ENCODE data around the gene SLCO2B1. TPM values are rescaled to one million over a fixed set of nuclear protein-coding genes. Genes with fewer than 3 reads are reported as not detected.

SLCO2B1 gene
- total RNA-seq, 2 donors from 2014 or later, result 1.1 to 1.9 TPM

GRCh38 chr11:75173336-75173735 lies 22.4 kb downstream of the SLCO2B1 start:
- peaks cover 3% of the 10 kb centered on the region for H3K4me1 Mint-ChIP-seq
- 91 to 97% methylated on average over 7 of the region's 7 CpGs for WGBS, 2 experiments (ENCODE audit: insufficient coverage in 1 of 2, insufficient read length in 1 of 2)

GRCh38 chr11:75174781-75175370 lies 24.0 kb downstream of the SLCO2B1 start:
- TF ChIP-seq, protein P1, sequence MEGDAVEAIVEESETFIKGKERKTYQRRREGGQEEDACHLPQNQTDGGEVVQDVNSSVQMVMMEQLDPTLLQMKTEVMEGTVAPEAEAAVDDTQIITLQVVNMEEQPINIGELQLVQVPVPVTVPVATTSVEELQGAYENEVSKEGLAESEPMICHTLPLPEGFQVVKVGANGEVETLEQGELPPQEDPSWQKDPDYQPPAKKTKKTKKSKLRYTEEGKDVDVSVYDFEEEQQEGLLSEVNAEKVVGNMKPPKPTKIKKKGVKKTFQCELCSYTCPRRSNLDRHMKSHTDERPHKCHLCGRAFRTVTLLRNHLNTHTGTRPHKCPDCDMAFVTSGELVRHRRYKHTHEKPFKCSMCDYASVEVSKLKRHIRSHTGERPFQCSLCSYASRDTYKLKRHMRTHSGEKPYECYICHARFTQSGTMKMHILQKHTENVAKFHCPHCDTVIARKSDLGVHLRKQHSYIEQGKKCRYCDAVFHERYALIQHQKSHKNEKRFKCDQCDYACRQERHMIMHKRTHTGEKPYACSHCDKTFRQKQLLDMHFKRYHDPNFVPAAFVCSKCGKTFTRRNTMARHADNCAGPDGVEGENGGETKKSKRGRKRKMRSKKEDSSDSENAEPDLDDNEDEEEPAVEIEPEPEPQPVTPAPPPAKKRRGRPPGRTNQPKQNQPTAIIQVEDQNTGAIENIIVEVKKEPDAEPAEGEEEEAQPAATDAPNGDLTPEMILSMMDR (conservative IDR thresholded peaks at IDR 0.05), result no peak
- H3K36me3 Mint-ChIP-seq (ENCODE audit: low read depth), result no peaks in the 10 kb centered on the region
- WGBS, 2 experiments (ENCODE audit: insufficient coverage in 1 of 2, insufficient read length in 1 of 2), result 76 to 86% methylated on average over 4 to 7 of the region's 7 CpGs
- no peaks in the 10 kb centered on the region for H3K9me3 Mint-ChIP-seq
- peaks cover 3% of the 10 kb centered on the region for H3K4me1 Mint-ChIP-seq
- H3K36me3 ChIP-seq (ENCODE audit: control insufficient read depth, insufficient read depth, low read length), result no peaks in the 10 kb centered on the region
- no peaks in the 10 kb centered on the region for H3K27me3 ChIP-seq (ENCODE audit: control insufficient read depth, insufficient read depth, low read length, poor library complexity, severe bottlenecking)
- no peak overlapping the region for H3K27ac Mint-ChIP-seq
- peaks cover 3% of the 10 kb centered on the region for H3K27me3 Mint-ChIP-seq (ENCODE audit: insufficient read depth)
- peak overlapping the region; percentile 88 for H3K27ac ChIP-seq (ENCODE audit: low read depth, low read length)
- H3K4me3 Mint-ChIP-seq, result no peak overlapping the region
- peaks cover 3% of the 10 kb centered on the region for H3K4me1 ChIP-seq (ENCODE audit: control insufficient read depth, insufficient read depth, low read length)
- no peak overlapping the region for H3K9ac ChIP-seq (ENCODE audit: extremely low read depth, low read length, poor library complexity, severe bottlenecking)
- DNase-seq, result no peak
- H3K4me3 ChIP-seq (ENCODE audit: low read length), result no peak overlapping the region
- H3K9me3 ChIP-seq (ENCODE audit: control insufficient read depth, low read length), result no peaks in the 10 kb centered on the region

More at GRCh38 chr11:75173336-75173735, 22.4 kb downstream of the SLCO2B1 start:
- Histone ChIP-seq H3K9me3 (ENCODE audit: control insufficient read depth, low read length) (no peaks in the 10 kb centered on the region), H3K9ac (ENCODE audit: extremely low read depth, low read length, poor library complexity, severe bottlenecking) (no peak overlapping the region), H3K27me3 (ENCODE audit: control insufficient read depth, insufficient read depth, low read length, poor library complexity, severe bottlenecking) (no peaks in the 10 kb centered on the region), H3K4me1 (ENCODE audit: control insufficient read depth, insufficient read depth, low read length) (peaks cover 3% of the 10 kb centered on the region), H3K4me3 (ENCODE audit: low read length) (no peak overlapping the region), H3K27ac (ENCODE audit: low read depth, low read length) (no peak overlapping the region), H3K36me3 (ENCODE audit: control insufficient read depth, insufficient read depth, low read length) (no peaks in the 10 kb centered on the region)
- no peaks in the 10 kb centered on the region for H3K36me3 Mint-ChIP-seq (ENCODE audit: low read depth)
- H3K27ac Mint-ChIP-seq, result no peak overlapping the region
- H3K27me3 Mint-ChIP-seq (ENCODE audit: insufficient read depth), result peaks cover 3% of the 10 kb centered on the region
- no peak overlapping the region for H3K4me3 Mint-ChIP-seq
- no peak for DNase-seq
- TF ChIP-seq, protein P1 (conservative IDR thresholded peaks at IDR 0.05), result no peak
- H3K9me3 Mint-ChIP-seq, result no peaks in the 10 kb centered on the region

DNA sequence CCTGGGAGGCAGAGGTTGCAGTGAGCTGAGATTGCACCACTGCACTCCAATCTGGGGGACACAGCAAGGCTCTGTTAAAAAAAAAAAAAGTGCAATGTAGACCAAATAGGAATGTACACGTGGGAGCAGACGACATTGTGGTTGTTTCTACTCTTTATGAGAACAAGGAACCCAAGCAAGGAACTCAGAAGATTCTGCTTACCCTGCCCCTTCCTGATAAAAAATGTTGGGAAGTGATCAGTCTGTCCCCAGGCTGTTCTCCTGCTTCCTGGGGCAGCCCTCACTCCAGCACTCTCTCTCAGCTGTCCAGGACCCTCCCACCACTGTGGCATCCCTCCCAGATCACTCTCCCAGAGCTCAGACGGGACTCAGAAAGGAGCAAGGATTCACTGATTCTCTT lies 31.8 kb downstream of the SLCO2B1 start:
- 60 to 85% methylated on average over 2 to 3 of the region's 3 CpGs for WGBS, 2 experiments (ENCODE audit: insufficient coverage in 1 of 2, insufficient read length in 1 of 2)
- H3K9me3 Mint-ChIP-seq, result no peaks in the 10 kb centered on the region
- H3K36me3 ChIP-seq (ENCODE audit: control insufficient read depth, insufficient read depth, low read length), result no peaks in the 10 kb centered on the region

More for the DNA sequence above, 31.8 kb downstream of the SLCO2B1 start:
- Histone ChIP-seq H3K9me3 (ENCODE audit: control insufficient read depth, low read length) (no peaks in the 10 kb centered on the region), H3K4me3 (ENCODE audit: low read length) (no peak overlapping the region), H3K27me3 (ENCODE audit: control insufficient read depth, insufficient read depth, low read length, poor library complexity, severe bottlenecking) (no peaks in the 10 kb centered on the region), H3K4me1 (ENCODE audit: control insufficient read depth, insufficient read depth, low read length) (no peaks in the 10 kb centered on the region), H3K27ac (ENCODE audit: low read depth, low read length) (no peak overlapping the region), H3K9ac (ENCODE audit: extremely low read depth, low read length, poor library complexity, severe bottlenecking) (no peak overlapping the region)
- Mint-ChIP-seq H3K27me3 (ENCODE audit: insufficient read depth) (no peaks in the 10 kb centered on the region), H3K36me3 (ENCODE audit: low read depth) (no peaks in the 10 kb centered on the region), H3K4me3 (no peak overlapping the region), H3K27ac (no peak overlapping the region), H3K4me1 (peaks cover 5% of the 10 kb centered on the region)
- DNase-seq, result no peak
- TF ChIP-seq, protein P1 (conservative IDR thresholded peaks at IDR 0.05), result no peak
